Activated CD8-positive, alpha-beta memory T cell treated with anti-CD3 and anti-CD28 coated beads, Interleukin-2, amount 50 U/mL, for 1 hour (primary cell): Measurements from ENCODE around the gene INSIG1.

Experiments used
- DNase-seq: peaks from one replicate; pipeline ENCODE4 v3.0.0-alpha.2; 2020; ENCODE audit errors: extremely low read depth

The INSIG1 gene

GRCh38 chr7:155303039-155303593 lies 5.4 kb downstream of the INSIG1 start:
- DNase-seq, result no peak

- DNase-seq, result no peak
Observed at GRCh38 chr7:155303897-155304296, 6.2 kb downstream of the INSIG1 start.

GRCh38 chr7:155305231-155305904 lies 7.7 kb downstream of the INSIG1 start:
- DNase-seq, result no peak

GRCh38 chr7:155306673-155307470 lies 9.2 kb downstream of the INSIG1 start:
- DNase-seq, result no peak

GRCh38 chr7:155308330-155309020 lies 10.8 kb downstream of the INSIG1 start:
- DNase-seq, result no peak

- no peak for DNase-seq
Observed at GRCh38 chr7:155309021-155309338, 11.3 kb downstream of the INSIG1 start.

- no peak for DNase-seq
Observed at GRCh38 chr7:155310425-155311114, 12.9 kb downstream of the INSIG1 start.

- no peak for DNase-seq
Observed at GRCh38 chr7:155311826-155312537, 14.3 kb downstream of the INSIG1 start.

- DNase-seq, result no peak
Observed at GRCh38 chr7:155312633-155313032, 15.0 kb downstream of the INSIG1 start.

- DNase-seq, result no peak
Observed at GRCh38 chr7:155313096-155313495, 15.4 kb downstream of the INSIG1 start.

GRCh38 chr7:155315977-155316376 lies 18.3 kb downstream of the INSIG1 start:
- no peak for DNase-seq

- no peak for DNase-seq
Observed at GRCh38 chr7:155316427-155317113, 18.9 kb downstream of the INSIG1 start.

GRCh38 chr7:155317114-155317434 lies 19.4 kb downstream of the INSIG1 start:
- no peak for DNase-seq

GRCh38 chr7:155318245-155318644 lies 20.6 kb downstream of the INSIG1 start:
- DNase-seq, result no peak

- DNase-seq, result no peak
Observed at GRCh38 chr7:155322530-155322929, 24.9 kb downstream of the INSIG1 start.

GRCh38 chr7:155323001-155323638 lies 25.4 kb downstream of the INSIG1 start:
- no peak for DNase-seq

- DNase-seq, result no peak
Observed at GRCh38 chr7:155324012-155324917, 26.6 kb downstream of the INSIG1 start.

- no peak for DNase-seq
Observed at GRCh38 chr7:155324918-155325235, 27.2 kb downstream of the INSIG1 start.

GRCh38 chr7:155326385-155326784 lies 28.7 kb downstream of the INSIG1 start:
- no peak for DNase-seq
